Activated T-helper 2 cell treated with anti-CD3 and anti-CD28 coated beads, Interferon-gamma antibody, Interleukin-2, Interleukin-4, amounts not matched to agents 10 μg/mL and 5 μg/mL and 100 μg/mL, durations not matched to agents 14 hours and 24 hours and 36 hours (primary cell): Measurements from ENCODE around the gene DTNB. TPM values are rescaled to one million over a fixed set of nuclear protein-coding genes. Genes with fewer than 3 reads are reported as not detected.

Experiments used
- DNase-seq: peaks from one replicate; pipeline ENCODE4 v3.0.0; 2021; ENCODE audit warnings: low spot score
- H3K27ac Mint-ChIP-seq: one replicate; pipeline ENCODE4 v1.8.0; 2021; ENCODE audit warnings: mixed read lengths
- H3K27me3 Mint-ChIP-seq: one replicate; pipeline ENCODE4 v1.8.0; 2021; ENCODE audit warnings: low read depth, mixed read lengths
- H3K36me3 Mint-ChIP-seq: one replicate; pipeline ENCODE4 v1.8.0; 2021; ENCODE audit warnings: low read depth, mixed read lengths
- H3K4me1 Mint-ChIP-seq: one replicate; pipeline ENCODE4 v1.8.0; 2021; ENCODE audit warnings: low read depth, mixed read lengths
- H3K4me3 Mint-ChIP-seq: one replicate; pipeline ENCODE4 v1.8.0; 2021; ENCODE audit warnings: low read depth, mild to moderate bottlenecking, moderate library complexity, mixed read lengths
- H3K9me3 Mint-ChIP-seq: one replicate; pipeline ENCODE4 v1.8.0; 2021; ENCODE audit warnings: mixed read lengths
- intact Hi-C: fragments of 100-400 bp; cut with micrococcal nuclease; formaldehyde crosslinking; loops from one replicate; pipeline ENCODE4 v1.15.1; 2023
- total RNA-seq: library from RNA; stranded (reverse); gene quantifications from 2 replicates; pipeline ENCODE4 v1.2.3, GENCODE V29; 2022

Gene DTNB
- total RNA-seq, 1 donor from 2014 or later, result 33.9 TPM

DNA sequence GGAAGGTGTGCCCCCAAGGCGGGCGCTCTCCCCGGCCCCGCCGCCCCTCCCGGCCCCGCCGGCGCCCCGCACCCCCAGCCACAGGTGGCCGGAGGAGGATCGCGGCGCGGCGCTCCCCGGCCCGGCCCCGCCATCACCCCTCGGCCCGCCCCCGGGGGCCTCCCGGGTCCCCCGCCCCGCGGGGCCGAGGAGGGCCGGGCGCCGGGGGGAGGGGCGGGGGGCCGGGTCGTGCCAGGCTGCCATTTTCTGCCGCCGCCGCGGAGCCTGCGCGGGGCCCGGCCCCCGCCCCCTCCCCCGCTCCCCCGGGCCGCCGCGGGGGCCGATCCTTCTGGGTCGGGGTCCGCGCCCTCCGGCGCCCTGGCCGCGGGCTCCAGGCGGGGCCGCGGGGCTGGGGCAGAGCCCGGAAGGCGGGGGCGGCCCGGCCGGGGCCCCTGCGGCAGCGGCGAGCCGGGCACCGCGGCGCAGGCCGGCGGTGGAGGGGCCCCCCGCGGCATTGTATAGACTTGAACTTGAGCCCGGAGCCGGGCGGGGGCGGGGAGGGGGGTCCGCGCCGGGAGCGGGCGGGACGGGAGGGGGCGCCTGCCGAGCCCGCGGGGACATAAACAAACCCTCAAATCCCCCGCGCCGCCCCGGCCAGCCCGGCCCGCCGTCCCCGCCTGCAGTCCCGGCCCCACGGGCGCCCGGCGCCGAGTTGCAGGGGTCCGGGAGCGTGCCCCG, 332.2 kb downstream of the DTNB start:
- H3K36me3 Mint-ChIP-seq, result peaks cover 21% of the 10 kb centered on the region
- no peak overlapping the region for H3K27ac Mint-ChIP-seq
- intact Hi-C loops, result no loop called here
- H3K27me3 Mint-ChIP-seq, result no peaks in the 10 kb centered on the region
- no peak for DNase-seq
- peaks cover 32% of the 10 kb centered on the region for H3K4me1 Mint-ChIP-seq
- H3K4me3 Mint-ChIP-seq, result no peak overlapping the region
- no peaks in the 10 kb centered on the region for H3K9me3 Mint-ChIP-seq

DNA sequence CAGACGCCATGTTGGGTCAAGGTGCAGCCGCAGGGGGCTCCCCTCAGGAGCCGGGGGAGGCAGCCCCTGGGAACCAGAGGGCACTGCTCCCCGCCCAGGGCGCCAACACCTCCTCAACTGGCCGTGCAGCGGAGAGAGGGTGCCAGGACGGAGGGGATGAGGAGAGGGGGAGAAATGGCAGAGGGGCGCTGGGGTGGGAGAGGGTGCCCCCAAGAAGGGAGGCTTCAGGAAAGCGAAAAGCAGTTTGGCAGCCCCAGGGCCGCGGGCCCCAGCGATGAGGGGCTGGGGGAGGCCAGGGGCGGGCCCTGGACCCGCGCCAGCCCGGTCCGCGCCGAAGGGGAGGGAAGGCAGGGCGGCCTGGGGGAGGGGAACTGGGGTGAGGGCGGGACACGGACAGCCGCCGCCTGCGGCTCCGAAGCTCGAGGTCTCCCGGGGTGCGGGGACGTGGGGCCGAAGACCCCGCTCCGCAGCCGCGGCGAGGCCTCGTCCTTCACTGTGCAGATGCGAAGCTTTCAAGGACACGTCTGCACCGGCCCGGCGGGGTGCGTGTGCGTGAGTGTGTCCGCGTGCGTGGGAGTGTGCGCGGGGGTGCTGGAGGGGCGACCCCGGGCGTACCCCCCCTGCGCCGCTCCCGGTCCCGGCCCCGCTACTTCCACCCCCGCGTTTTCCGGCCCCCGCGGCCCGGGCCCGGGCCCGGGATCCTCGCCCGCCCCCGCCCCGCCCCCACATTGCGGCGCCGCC, 333.0 kb downstream of the DTNB start:
- Mint-ChIP-seq H3K36me3 (peaks cover 21% of the 10 kb centered on the region), H3K27ac (no peak overlapping the region), H3K9me3 (no peaks in the 10 kb centered on the region), H3K4me1 (peaks cover 33% of the 10 kb centered on the region), H3K4me3 (peak overlapping the region; percentile 64), H3K27me3 (no peaks in the 10 kb centered on the region)
- intact Hi-C loops, result no loop called here
- DNase-seq, result no peak

- no peak overlapping the region for H3K27ac Mint-ChIP-seq
- H3K9me3 Mint-ChIP-seq, result no peaks in the 10 kb centered on the region
- H3K36me3 Mint-ChIP-seq, result peaks cover 21% of the 10 kb centered on the region
- no peaks in the 10 kb centered on the region for H3K27me3 Mint-ChIP-seq
- H3K4me1 Mint-ChIP-seq, result peaks cover 35% of the 10 kb centered on the region
- no peak for DNase-seq
- intact Hi-C loops, result no loop called here
- H3K4me3 Mint-ChIP-seq, result peak overlapping the region; percentile 72
Measured at GRCh38 chr2:25339791-25340180, 333.6 kb downstream of the DTNB start.

DNA sequence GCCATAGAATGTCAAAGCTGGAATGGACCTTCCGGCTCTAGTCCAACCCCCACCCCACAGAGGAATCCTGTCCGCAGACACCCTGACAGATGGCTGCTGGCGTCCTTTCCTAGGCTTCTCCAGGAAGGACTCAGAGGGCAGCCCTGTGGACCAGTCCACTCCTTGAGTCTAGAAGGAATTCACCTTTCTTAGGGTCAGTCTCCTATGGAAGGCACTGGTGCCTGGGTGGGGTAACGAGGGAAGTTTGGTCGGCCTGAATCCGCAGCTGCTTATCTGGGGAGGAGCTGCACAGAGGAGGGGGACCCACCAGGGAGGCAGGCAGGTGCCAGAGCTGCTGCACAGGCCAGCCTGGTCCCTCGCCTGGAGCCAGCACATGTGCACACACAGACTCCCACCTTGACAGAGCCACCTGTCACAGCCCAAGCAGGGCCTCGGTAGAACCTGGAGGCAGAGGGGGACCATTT, 334.1 kb downstream of the DTNB start:
- H3K9me3 Mint-ChIP-seq, result no peaks in the 10 kb centered on the region
- peaks cover 21% of the 10 kb centered on the region for H3K36me3 Mint-ChIP-seq
- no peak overlapping the region for H3K27ac Mint-ChIP-seq
- peak overlapping the region; percentile 72 for H3K4me3 Mint-ChIP-seq
- no peak for DNase-seq
- intact Hi-C loops, result no loop called here
- H3K27me3 Mint-ChIP-seq, result no peaks in the 10 kb centered on the region
- peaks cover 38% of the 10 kb centered on the region for H3K4me1 Mint-ChIP-seq

GRCh38 chr2:25338401-25338800, 335.0 kb downstream of the DTNB start:
- no peaks in the 10 kb centered on the region for H3K9me3 Mint-ChIP-seq
- no peak overlapping the region for H3K27ac Mint-ChIP-seq
- H3K4me3 Mint-ChIP-seq, result peak overlapping the region; percentile 8
- H3K4me1 Mint-ChIP-seq, result peaks cover 42% of the 10 kb centered on the region
- no peaks in the 10 kb centered on the region for H3K27me3 Mint-ChIP-seq
- peaks cover 21% of the 10 kb centered on the region for H3K36me3 Mint-ChIP-seq
- intact Hi-C loops, result no loop called here
- no peak for DNase-seq

- no peaks in the 10 kb centered on the region for H3K9me3 Mint-ChIP-seq
- H3K4me1 Mint-ChIP-seq, result peaks cover 42% of the 10 kb centered on the region
- peak overlapping the region; percentile 13 for H3K4me3 Mint-ChIP-seq
- intact Hi-C loops, result no loop called here
- H3K36me3 Mint-ChIP-seq, result peaks cover 24% of the 10 kb centered on the region
- no peak overlapping the region for H3K27ac Mint-ChIP-seq
- DNase-seq, result no peak
- H3K27me3 Mint-ChIP-seq, result no peaks in the 10 kb centered on the region
Measured at GRCh38 chr2:25337891-25338290, 335.5 kb downstream of the DTNB start.

DNA sequence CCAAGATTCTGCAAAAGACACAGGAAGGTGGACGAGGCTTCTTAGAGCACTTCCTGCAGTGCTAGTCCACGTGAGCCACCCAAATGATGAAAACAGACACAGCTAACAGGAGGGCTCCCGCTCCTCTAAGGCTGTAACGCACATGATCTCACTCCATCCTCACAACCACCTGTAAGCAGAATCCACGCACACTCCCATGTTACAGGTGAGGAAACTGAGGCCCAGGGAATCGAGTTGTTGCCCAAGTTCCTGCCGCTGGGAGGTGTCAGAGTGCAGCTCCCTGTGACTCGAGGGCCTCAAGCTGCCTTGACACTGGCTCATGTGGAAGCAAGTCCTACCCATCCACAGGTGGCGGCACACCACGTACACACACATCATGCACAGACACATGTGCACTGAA, 336.1 kb downstream of the DTNB start:
- no peaks in the 10 kb centered on the region for H3K9me3 Mint-ChIP-seq
- H3K4me3 Mint-ChIP-seq, result no peak overlapping the region
- H3K36me3 Mint-ChIP-seq, result peaks cover 27% of the 10 kb centered on the region
- no peak for DNase-seq
- intact Hi-C loops, result no loop called here
- H3K4me1 Mint-ChIP-seq, result peaks cover 45% of the 10 kb centered on the region
- no peak overlapping the region for H3K27ac Mint-ChIP-seq
- H3K27me3 Mint-ChIP-seq, result no peaks in the 10 kb centered on the region

GRCh38 chr2:25336383-25336841, 337.0 kb downstream of the DTNB start:
- peaks cover 54% of the 10 kb centered on the region for H3K4me1 Mint-ChIP-seq
- H3K27ac Mint-ChIP-seq, result no peak overlapping the region
- no peaks in the 10 kb centered on the region for H3K9me3 Mint-ChIP-seq
- no peak overlapping the region for H3K4me3 Mint-ChIP-seq
- H3K36me3 Mint-ChIP-seq, result peaks cover 34% of the 10 kb centered on the region
- intact Hi-C loops, result no loop called here
- no peak for DNase-seq
- no peaks in the 10 kb centered on the region for H3K27me3 Mint-ChIP-seq

DNA sequence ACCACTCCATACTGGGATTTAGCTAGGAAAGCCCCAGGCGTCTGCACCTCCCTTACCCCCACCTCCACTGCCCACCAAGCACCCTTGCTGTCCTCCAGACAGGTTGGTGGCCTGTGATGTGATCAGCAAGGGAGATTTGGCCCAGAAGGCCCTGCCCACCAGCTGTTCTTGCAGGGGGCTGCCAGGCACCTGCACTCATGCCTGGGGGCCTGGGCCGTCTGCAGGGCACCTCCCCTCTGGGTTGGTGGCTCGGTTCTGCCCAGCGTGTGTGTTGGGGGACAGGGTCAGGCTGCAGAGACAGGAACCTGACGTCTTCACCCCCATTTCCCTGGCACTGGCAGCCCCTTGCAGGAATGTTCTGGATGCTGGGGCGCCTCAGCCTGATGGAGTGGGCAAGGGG, 337.4 kb downstream of the DTNB start:
- Mint-ChIP-seq H3K27me3 (no peaks in the 10 kb centered on the region), H3K27ac (no peak overlapping the region), H3K4me1 (peaks cover 59% of the 10 kb centered on the region), H3K4me3 (no peak overlapping the region), H3K9me3 (no peaks in the 10 kb centered on the region), H3K36me3 (peaks cover 38% of the 10 kb centered on the region)
- no peak for DNase-seq
- intact Hi-C loops, result no loop called here

DNA sequence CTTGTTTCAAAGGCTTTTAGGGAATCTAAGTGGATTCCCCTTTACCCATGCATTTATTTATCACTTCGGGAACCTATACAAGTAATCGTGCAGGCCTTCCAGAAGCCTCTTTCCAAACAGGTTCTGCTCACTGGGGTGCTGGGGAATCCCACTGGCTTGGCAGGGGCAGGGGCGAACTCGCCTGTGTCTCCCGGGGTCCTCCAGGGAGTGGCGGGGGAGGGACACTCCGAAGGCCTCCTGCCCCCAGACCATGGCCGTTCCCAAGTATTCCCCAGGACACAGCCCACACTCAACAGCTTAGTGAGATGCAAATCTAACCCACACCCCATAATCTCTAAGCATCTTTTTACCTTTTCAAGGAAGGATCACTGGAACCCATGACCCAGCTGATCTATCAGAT, 338.2 kb downstream of the DTNB start:
- intact Hi-C loops, result no loop called here
- H3K27me3 Mint-ChIP-seq, result no peaks in the 10 kb centered on the region
- no peaks in the 10 kb centered on the region for H3K9me3 Mint-ChIP-seq
- no peak overlapping the region for H3K27ac Mint-ChIP-seq
- peaks cover 63% of the 10 kb centered on the region for H3K4me1 Mint-ChIP-seq
- H3K4me3 Mint-ChIP-seq, result no peak overlapping the region
- H3K36me3 Mint-ChIP-seq, result peaks cover 42% of the 10 kb centered on the region
- DNase-seq, result no peak

DNA sequence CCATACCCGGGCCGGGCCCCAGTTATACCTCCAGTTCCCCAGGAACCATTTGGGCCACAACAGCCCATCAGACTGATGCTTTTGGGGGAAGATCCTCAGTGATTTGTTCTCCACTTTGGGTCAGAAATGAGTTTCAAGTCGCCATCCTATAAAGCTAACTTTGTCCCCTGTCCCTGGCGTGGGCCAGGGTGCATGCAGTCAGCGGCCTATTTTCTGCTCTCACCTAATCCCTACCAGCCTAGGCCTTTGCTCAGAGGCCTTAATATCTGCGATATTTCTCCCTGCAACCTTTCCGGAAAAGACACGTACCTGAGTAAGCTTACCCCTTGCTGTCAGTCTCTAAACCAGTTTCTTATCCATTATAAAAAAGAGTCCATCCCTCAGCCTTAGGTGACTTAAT, 338.9 kb downstream of the DTNB start:
- peaks cover 70% of the 10 kb centered on the region for H3K4me1 Mint-ChIP-seq
- DNase-seq, result no peak
- H3K36me3 Mint-ChIP-seq, result peaks cover 48% of the 10 kb centered on the region
- H3K27ac Mint-ChIP-seq, result no peak overlapping the region
- no peaks in the 10 kb centered on the region for H3K27me3 Mint-ChIP-seq
- H3K9me3 Mint-ChIP-seq, result no peaks in the 10 kb centered on the region
- intact Hi-C loops, result no loop called here
- H3K4me3 Mint-ChIP-seq, result no peak overlapping the region

GRCh38 chr2:25333981-25334380, 339.4 kb downstream of the DTNB start:
- intact Hi-C loops, result no loop called here

GRCh38 chr2:25332571-25332970, 340.8 kb downstream of the DTNB start:
- intact Hi-C loops, result no loop called here
- no peak for DNase-seq
- peaks cover 58% of the 10 kb centered on the region for H3K4me1 Mint-ChIP-seq
- peak overlapping the region; percentile 68 for H3K27ac Mint-ChIP-seq
- no peaks in the 10 kb centered on the region for H3K27me3 Mint-ChIP-seq
- no peak overlapping the region for H3K4me3 Mint-ChIP-seq
- peaks cover 49% of the 10 kb centered on the region for H3K36me3 Mint-ChIP-seq
- H3K9me3 Mint-ChIP-seq, result peaks cover 8% of the 10 kb centered on the region

More at GRCh38 chr2:25333981-25334380, 339.4 kb downstream of the DTNB start:
- no peak for DNase-seq
- Mint-ChIP-seq H3K4me3 (no peak overlapping the region), H3K27me3 (no peaks in the 10 kb centered on the region), H3K4me1 (peaks cover 67% of the 10 kb centered on the region), H3K36me3 (peaks cover 46% of the 10 kb centered on the region), H3K27ac (no peak overlapping the region), H3K9me3 (no peaks in the 10 kb centered on the region)
